Left ventricle myocardium inferior (tissue), 1 donor: ENCODE data around the gene EML6. TPM values are rescaled to one million over a fixed set of nuclear protein-coding genes. Genes with fewer than 3 reads are reported as not detected.

ENCODE experiments used
- DNase-seq: peaks from one replicate; pipeline ENCODE4 v3.0.0-alpha.2; 2020
- H3K27ac ChIP-seq: fragments of 200-600 bp; replicated peaks from 2 replicates; pipeline ENCODE4 v1.8.0; 2021
- H3K27me3 ChIP-seq: fragments of 200-600 bp; 2 replicates; pipeline ENCODE4 v1.8.0; 2021; ENCODE audit warnings: low read depth
- H3K36me3 ChIP-seq: fragments of 200-600 bp; 2 replicates; pipeline ENCODE4 v1.8.0; 2021
- H3K4me1 ChIP-seq: fragments of 200-600 bp; 2 replicates; pipeline ENCODE4 v1.8.0; 2021
- H3K4me3 ChIP-seq: fragments of 200-600 bp; 2 replicates; pipeline ENCODE4 v1.8.0; 2021; ENCODE audit warnings: mild to moderate bottlenecking, moderate library complexity
- H3K9me3 ChIP-seq: fragments of 200-600 bp; replicated peaks from 2 replicates; pipeline ENCODE4 v1.8.0; 2021
- CTCF ChIP-seq: fragments of 200-600 bp; IDR thresholded peaks from 2 replicates; pipeline ENCODE4 v1.8.0; 2021; ENCODE audit warnings: antibody characterized with exemption, mild to moderate bottlenecking, borderline replicate concordance
- intact Hi-C: fragments of 100-400 bp; cut with micrococcal nuclease; formaldehyde crosslinking; loops from one replicate; pipeline ENCODE4 v1.11.0; 2022
- total RNA-seq: library from RNA; stranded (reverse); fragmentation: NEBNext Ultra II Directional; extraction: Animal tissue kit (Norgen Biotek cat#: 25700); gene quantifications from one replicate; pipeline ENCODE4 v1.2.1, GENCODE V29; 2021
- donor health status: DM: no; HTN: yes; CAD: no; lungs with severe emphysema.

The EML6 gene
- total RNA-seq, 1 donor from 2014 or later = 0.77 TPM

DNA sequence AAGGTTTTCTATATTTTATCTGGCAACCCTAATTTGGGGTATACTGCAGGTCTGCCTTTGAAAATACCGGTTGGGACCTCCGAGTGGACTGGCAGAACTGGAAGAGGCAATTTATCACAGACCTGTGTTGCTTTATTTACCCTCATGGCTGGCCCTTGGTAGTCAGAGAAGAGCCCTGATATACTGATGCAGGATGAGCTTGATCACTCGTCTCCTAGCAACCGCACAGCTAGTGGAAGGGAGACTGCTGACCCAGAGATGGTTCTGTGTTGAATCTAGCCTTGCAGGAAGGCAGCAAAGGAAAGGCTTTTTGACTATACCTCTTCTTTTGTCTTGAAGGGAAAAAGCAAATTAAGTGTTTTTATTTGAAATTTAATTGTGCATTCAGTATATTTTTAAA, 154.7 kb downstream of the EML6 start:
- no peak overlapping the region for H3K4me3 ChIP-seq
- intact Hi-C loops = no loop called here
- TF ChIP-seq CTCF = no peak
- no peak for DNase-seq
- H3K36me3 ChIP-seq = no peaks in the 10 kb centered on the region
- H3K9me3 ChIP-seq = no peaks in the 10 kb centered on the region
- H3K27ac ChIP-seq = no peak overlapping the region
- H3K4me1 ChIP-seq = no peaks in the 10 kb centered on the region
- H3K27me3 ChIP-seq = peaks cover 8% of the 10 kb centered on the region

- no peak overlapping the region for H3K4me3 ChIP-seq
- no peaks in the 10 kb centered on the region for H3K9me3 ChIP-seq
- DNase-seq = no peak
- intact Hi-C loops = no loop called here
- TF ChIP-seq CTCF = no peak
- no peaks in the 10 kb centered on the region for H3K36me3 ChIP-seq
- H3K27ac ChIP-seq = no peak overlapping the region
- H3K4me1 ChIP-seq = no peaks in the 10 kb centered on the region
- H3K27me3 ChIP-seq = peaks cover 10% of the 10 kb centered on the region
These were observed 155.6 kb downstream of the EML6 start for GRCh38 chr2:54879032-54879431.

DNA sequence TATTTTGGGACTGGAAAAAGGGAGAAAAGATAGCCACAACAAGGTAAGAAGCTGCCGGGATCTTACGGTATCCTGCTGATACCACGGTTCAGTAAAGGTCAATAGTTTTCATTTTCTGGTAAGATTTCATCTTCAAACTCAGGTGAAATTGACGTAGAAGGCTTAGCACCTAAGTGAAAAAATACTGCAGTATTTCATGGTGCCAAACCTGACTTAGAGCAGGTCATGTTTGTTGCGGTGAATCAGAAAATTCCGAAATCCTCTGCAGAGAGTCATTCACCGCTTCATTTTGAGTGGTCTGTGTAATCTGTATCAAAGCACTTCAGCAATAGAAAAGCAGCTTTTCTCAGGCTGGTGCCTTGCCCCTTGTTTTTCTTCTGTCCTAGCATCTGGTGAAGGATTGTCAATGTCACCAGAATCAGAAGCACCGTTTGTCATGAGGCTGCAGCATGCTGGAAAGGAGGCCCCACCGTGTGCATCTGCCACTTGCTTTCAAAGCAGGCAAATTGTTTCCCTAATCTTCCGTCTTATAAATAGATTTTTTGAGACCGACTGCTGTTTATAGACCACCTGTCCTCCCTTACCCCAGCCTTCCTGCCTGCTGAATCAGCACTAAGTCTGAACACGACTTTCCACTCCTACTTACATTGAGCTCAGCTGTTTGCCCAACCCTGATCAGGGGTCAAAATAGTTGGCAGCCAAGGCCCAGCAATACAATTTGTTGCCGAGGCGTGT, 156.3 kb downstream of the EML6 start:
- no peak for TF ChIP-seq CTCF
- Histone ChIP-seq H3K4me1 (no peaks in the 10 kb centered on the region), H3K27ac (no peak overlapping the region), H3K4me3 (no peak overlapping the region), H3K9me3 (no peaks in the 10 kb centered on the region), H3K36me3 (no peaks in the 10 kb centered on the region), H3K27me3 (peaks cover 17% of the 10 kb centered on the region)
- intact Hi-C loops = no loop called here
- no peak for DNase-seq

DNA sequence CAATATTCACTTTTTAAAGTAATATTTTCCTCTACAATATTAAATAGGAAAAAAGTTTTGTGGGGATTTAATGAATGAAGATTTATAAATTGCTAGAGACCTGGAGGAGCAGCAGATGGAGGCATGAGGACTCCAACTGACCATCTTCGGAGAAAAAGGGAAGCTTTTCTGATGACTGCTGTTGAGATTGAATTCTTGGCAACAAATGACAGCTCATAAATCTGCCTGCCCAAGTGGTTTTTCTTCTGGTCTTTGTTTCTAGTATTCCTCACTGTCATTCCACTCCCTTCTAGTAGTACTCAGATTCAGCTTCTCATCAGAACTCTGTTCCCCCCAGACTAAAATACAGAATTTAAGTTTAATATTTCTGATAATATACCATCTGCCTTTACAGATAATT, 157.0 kb downstream of the EML6 start:
- H3K27me3 ChIP-seq = peaks cover 23% of the 10 kb centered on the region
- no peaks in the 10 kb centered on the region for H3K36me3 ChIP-seq
- H3K4me1 ChIP-seq = no peaks in the 10 kb centered on the region
- H3K9me3 ChIP-seq = no peaks in the 10 kb centered on the region
- no peak overlapping the region for H3K27ac ChIP-seq
- no peak for DNase-seq
- TF ChIP-seq CTCF = no peak
- intact Hi-C loops = no loop called here
- H3K4me3 ChIP-seq = no peak overlapping the region

GRCh38 chr2:54881759-54882158, 158.3 kb downstream of the EML6 start:
- no peaks in the 10 kb centered on the region for H3K9me3 ChIP-seq
- no peak for TF ChIP-seq CTCF

More at GRCh38 chr2:54881759-54882158, 158.3 kb downstream of the EML6 start:
- DNase-seq = no peak
- no peak overlapping the region for H3K27ac ChIP-seq
- H3K4me1 ChIP-seq = no peaks in the 10 kb centered on the region
- H3K4me3 ChIP-seq = no peak overlapping the region
- peaks cover 23% of the 10 kb centered on the region for H3K27me3 ChIP-seq
- no peaks in the 10 kb centered on the region for H3K36me3 ChIP-seq
- intact Hi-C loops = no loop called here
